ENCODE results near the gene OVCH1.
"Not testable (repeated sequence)": the region's sequence is repeated elsewhere in the genome, so short reads cannot be mapped to it uniquely, and the experiment has no call there.

The OVCH1 gene

DNA sequence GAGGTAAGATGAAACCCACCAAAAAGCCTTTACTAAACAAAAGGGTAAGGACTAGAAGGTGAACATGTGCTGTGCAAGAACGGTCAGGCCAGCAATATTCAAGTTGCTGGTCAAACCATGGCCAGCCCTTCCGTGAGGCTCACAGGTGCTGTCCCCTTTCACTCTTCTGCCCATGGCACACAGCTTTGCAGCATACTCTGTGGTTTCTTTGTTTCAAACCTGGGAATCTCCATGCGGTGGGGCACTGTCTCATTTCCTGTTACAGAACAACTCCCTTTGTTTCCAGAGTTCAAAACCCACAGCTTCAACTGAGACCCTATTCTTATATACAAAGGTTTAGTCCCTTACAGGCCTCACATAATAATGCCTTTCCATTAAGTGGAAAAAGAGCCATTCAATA lies 1.7 kb upstream of the OVCH1 start:
- DNase-seq: no peak

DNA sequence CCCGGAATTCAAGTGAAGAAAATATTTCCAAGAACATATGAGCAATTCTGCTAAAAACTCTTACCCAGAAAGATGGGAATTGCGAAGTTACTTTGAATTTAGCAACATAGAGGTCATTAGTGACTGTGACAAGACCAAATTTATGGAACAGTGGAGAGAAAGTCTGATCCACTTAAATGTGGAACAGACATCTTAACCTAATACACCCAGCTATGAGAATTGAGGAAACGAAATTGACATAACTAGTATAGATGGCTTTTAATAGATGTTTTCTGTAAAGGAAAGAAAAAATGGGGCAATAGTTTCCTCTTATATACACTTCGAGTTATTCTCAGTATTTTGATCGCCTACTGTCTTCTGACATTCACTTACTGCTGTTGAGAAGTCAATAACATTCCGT lies 4.6 kb downstream of the OVCH1 start:
- no peak for DNase-seq

DNA sequence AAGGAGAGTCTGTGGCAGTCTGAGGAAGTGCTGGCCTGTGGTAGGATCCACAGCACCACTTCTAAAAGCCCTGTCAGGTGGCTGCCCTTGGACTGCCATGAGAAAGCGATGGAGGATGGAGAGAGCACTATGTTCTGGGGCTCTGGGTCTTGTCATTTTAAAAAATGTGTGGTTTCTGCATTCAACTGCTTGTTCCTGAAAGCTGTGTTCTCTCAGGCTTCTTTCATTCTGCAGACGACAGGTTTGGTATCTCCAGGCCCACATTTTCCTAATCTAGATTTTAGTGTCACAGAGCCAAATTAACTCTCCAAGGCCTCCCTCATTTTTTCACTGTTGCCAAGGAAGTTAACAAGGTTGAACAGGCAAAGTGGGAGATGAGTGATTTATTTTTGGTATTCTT lies 10.5 kb downstream of the OVCH1 start:
- no peak for DNase-seq

DNA sequence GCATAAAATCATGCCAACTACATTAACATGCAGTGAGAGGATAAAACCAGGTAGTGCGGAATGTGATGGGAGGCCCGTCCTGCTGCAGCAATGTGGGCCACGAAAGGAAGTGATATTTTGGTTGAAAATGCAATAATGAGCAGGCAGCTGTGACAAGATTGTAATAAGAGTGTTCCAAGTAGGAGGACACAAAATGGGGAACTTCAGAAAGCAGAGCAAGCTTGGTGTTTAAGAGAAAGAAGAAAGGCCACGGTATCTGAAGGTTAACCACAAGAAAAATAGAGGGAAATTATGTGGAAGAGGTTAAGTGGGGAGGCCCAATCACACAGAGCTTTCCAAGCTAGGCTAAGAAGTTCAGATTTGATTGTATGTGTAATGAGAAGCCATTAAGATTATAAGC lies 34.3 kb downstream of the OVCH1 start:
- no peak for DNase-seq

DNA sequence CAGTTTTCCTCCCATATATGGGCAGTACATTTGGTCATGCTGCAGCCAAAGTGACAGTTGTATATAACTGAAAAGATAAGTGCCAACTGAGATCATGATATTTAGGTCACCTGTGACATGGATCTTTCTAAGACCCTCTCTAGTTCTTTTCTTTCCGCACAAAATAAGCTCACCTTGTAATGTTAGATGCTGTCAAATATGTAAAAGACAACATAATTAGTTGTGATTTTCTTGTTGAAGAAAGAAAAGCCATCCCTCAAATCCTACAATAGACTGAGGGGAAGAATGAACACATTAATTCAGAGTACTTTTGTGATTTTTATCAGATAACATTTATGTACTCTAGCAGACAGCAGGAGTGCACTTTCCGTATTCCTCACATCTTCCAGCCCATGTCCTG lies 37.4 kb downstream of the OVCH1 start:
- DNase-seq: no peak

DNA sequence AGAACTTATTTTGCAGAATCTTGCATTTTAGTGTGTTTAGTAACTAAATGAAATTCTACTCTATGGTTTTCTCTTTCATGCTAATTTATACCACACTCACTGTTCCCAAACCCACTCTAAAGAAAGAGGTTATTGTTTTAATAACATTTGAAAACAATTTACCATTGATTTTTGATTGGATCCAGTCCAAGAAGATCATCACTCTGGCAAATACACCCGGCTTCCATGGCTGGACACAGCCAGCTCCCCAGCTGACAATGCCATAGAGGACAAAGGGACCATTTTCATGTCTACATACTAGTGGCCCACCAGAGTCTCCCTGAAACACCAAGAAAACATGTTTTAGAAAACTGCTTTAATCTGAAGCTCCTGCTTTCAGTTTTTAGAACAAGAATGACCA lies 42.4 kb downstream of the OVCH1 start:
- DNase-seq: no peak

DNA sequence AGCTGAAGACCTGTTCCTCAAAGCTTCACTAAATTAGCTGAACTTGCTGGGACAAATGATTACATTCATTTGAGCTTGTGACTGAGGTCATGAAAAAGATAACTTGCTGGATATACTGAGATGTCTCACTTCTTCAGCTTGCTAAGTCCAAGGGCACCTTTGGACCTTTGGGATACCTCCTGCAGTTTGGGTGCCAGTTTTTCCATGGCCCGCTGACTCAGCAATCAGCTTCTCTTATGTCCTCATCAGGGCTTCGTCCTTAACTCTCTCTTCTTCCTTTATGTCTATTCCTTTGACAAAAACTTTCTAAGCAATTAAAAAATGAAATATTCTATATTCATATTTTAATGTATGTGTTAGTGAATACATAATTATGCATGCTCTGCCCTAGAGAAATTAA lies 45.6 kb downstream of the OVCH1 start:
- DNase-seq: no peak

DNA sequence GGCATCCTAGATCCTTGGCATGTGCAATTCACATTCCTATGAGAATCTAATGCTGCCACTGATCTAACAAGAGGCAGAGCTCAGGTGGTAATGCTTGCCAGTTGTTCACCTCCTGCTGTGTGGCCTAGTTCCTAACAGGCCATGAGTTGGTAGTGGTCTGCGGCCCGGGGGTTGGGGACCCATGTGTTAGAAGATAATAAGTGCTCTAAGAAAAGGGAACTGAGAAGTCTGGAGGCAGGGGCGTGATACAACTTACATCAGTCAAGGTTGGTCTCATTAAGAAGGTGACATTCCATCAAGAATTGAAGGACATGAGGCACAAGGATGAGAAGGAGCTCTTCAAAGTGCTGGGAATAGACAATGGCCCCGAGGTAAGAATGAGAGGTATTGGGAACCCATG lies 49.3 kb downstream of the OVCH1 start:
- no peak for DNase-seq

DNA sequence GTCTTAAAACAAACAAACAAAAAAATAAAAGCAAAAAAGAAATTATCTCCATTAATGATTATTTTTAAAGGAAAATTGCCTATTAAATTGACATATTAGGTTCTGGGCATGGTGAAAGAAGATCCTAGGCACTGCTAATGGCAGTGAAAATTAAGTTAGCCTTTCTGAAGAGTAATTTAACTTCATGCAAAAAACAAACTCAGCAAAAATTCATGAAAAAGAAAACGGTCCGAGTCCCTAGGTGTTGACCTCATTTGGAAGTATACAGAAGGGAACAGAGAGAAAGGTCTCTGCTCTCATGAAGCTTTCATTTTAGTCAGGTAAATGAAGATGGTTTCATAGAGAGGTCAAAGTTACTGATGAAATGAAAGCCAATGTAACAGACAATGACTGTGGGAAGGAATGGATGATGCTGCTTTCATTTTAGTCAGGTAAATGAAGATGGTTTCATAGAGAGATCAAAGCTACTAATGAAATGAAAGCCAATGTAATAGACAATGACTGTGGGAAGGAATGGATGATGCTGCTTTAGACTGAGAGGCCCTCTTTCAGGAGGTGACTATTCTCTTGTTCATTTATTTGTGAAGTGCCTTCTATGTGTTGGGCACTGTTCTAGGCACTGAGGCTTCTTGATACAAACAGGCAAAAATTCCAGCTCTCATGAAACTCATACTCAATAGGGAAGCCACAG lies 50.1 kb downstream of the OVCH1 start:
- no peak for DNase-seq

DNA sequence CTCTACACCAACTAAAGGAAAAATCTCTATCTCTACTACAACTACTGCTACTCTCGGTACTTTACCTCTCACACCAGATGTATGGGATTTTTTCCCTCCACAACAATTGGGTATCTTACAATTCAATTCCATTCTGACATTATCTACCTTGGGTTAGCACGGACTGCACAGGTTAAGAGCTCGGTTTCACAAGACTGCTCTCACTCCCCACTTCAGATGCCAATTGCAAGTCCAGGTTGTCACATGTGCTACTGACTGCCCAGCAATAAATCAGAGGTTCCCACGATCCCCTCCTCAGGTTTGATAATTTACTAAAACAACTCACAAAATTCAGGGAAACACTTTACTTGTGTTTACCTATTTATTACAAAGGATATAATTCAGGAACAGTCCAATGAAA lies 58.0 kb downstream of the OVCH1 start:
- no peak for DNase-seq

DNA sequence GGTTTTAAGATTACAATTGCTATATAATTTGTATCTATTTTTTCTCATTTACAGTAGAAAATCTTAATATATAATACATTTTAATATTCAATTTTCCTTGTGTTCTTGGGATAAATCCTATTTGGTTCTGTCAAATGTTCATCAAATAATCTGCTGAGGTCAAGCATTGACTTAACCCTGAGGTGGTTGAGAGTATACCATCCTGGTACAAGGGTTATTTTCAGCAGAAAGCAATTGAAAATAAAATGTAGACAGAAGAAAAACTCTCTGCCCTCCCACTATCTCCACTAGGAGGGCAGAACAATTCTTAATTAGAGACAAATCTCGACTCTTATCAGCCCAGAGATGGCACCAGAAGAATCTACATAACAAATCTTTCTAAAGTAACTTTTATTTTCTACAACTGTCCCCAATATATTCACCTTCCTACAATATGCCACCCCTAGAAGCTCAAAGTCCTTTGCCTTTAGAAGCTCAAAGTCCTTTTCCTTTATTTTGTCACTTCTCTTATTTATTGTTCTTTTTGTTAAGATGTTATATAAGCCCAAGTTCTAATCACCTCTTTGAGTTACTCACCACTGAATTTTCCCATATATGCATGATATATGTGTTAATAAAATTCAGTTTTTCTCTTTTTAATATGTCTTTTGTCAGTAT lies 58.6 kb downstream of the OVCH1 start:
- no peak for DNase-seq

DNA sequence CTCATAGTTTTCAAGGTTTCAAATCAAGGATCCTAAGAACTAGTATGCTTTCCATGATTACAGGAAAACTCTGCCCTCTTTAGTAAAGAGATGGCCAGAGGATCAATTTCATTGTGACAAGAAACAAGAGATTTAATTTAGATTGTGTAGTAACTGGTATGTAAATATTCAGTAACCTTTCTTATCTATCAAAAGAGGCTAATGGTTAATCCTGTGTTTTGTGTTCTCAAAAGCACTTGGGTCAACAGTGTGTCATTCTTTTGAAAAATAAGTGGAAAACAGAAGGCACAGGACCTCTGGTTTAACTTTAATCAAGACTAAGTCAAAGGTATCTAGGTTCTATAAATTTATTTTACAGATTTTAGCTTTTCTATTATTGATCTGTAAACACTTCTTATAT lies 59.9 kb downstream of the OVCH1 start:
- no peak for DNase-seq

DNA sequence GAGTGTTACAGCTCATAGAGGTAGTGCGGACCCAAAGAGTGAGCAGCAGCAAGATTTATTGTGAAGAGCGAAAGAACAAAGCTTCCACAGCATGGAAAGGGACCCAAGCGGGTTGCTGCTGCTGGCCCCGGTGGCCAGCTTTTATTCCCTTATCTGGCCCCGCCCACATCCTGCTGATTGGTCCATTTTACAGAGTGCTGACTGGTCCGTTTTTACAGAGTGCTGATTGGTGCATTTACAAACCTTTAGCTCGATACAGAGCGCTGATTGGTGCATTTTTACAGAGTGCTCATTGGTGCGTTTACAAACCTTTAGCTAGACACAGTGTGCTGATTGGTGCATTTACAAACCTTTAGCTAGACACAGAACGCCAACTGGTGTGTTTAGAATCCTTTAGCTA lies 60.7 kb downstream of the OVCH1 start:
- DNase-seq: not testable (repeated sequence)

DNA sequence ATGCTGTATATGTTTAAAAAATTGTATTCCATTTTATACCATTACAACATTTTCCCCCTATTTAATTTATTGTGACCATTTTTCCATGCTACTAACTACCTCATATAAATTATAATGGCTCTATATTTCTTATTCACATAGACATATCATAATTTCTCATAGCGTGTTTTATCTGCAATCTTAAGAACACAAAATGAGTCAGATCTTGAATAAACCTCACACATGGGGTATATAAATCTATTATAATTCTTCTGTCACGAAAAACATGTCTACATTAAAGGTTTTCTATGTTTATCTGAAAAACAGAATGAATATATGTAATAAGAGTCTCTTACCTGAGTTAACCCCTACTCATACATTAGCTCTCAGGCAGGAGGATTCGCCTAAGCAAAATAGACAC lies 66.0 kb downstream of the OVCH1 start:
- no peak for DNase-seq

DNA sequence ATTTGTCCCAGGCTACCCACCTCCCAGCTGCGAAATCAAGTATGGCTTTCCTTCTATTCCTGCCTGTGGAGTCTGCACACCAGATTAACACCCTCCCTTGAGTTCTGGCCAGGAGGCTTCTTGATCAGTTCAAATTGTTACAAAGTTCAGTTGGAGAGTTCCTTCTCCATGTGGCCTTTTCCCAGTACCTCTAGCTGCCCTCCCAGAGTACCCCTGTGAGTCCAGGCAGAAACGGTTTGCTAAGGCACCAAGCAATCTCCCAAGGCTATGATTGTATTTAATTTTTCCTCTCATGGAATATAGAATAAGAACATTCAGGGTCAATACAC lies 66.8 kb downstream of the OVCH1 start:
- DNase-seq: no peak

DNA sequence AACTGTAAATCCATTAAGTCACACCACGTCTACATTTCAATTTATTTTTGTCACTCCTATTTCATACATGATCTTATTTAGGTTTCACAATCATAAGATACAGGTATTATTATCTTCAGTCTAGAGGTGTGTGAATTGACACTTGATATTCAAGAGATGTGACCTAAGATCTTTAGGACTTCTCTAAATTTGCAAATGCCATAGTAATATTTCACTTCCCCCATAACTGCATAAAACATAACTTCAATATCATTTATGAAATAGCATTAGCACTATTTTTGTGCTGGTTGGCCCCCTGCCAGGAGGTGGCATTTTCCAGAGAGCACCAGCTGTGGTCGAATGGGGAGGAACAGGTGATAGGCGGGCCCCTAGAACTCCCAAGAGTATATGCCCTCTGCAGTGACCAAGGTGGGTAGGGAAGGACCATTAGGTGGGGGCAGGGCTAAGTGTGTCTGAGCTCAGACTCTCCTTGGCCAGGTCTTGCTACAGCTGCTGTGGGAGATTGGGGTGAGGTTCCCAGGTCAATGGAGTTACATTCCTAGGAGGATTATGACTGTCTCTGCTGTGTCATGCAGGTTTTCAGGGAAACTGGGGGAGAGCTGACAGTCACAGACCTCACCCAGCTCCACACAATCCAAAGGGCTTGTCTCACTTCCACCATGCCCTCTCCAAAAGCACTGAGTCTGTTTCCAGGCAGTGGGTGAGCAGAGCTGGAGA lies 67.3 kb downstream of the OVCH1 start:
- DNase-seq: no peak

DNA sequence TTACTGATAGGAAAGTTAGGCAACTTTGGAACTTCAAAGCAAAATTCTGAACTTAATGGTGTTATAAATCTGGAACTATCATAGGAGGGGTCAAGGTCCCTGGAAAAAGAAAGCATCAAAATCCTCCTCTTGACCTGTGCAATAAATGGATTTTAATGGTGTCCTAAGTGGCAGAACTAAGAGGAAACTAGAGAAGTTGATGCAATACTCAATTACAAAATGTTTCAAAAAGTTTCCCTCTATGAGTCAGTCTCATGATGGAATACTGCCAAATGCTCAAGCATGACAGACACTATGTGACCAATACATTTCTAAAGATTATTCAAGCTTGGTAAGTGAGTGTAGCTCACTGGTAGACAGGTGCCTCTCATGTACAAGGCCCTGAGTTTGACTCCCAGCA lies 68.9 kb downstream of the OVCH1 start:
- no peak for DNase-seq

DNA sequence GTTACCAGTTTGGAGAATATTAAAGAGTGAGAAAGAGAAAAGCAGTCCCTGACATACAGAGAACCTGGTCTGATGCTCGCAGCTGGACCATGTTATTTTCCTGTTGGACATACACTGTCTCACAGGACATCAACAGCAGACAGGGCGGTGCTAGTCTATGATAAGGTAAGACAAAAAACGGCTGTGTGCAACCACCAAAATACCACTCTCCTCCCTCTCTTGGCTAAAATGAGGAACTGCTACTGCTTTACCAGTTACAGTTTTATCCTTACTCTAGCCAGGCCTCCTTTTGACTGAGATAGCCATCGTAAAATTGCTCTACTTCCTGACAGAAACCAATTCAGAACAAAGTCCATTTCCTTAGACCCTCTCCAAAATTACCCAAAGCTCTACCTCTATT lies 69.5 kb downstream of the OVCH1 start:
- DNase-seq: no peak

DNA sequence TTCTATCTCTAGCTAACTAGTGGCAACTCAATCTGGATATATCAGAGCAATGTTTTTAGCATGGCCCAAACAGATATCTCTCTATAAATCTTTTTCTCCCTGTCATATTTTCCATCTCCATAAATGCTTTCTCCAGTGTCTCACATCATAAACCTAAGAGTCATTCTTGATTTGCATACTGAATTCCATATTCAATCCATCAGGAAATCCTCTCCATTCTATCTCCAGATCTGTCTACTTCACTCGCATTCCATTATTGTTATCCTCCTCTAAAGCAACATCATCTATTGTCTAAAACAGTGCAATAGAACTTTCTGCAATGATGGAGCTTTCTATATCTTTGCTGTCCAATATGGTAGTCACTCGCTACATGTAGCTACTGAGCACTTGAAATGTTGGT lies 71.0 kb downstream of the OVCH1 start:
- DNase-seq: no peak

DNA sequence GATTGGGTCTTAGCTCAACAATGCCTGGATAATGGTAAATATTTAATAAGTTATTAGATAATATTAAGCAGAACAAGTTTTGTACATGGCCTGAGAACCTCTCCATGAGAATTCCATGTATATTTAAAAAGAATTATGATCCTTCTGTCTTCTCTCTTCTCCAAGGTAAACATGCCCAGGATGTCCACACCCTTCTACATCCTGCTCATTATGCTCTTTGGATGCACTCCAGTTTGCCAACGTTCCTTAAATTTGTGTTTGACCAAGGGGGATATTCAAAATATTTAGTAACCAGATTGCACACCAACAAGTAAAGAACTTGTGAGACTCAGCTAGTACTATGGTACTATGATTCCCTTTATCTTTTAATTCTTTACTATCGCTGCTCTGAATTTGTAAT lies 71.8 kb downstream of the OVCH1 start:
- DNase-seq: no peak

DNA sequence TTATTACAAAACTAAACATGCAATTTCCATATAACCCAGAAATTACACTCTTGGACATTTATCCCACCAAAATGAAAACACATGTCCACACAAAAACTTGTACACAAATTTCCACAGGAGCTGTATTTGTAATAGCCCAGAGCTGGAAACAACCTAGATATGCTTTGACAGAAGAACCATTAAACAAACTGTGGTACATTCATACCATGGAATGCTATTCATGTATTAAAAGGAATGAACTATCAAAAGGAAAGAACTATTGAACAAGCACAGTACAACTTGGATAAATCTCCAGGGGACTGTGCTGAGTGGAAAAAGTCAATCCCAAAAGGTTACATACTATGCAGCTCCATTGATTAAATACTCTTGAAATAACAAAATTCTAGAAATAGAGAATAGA lies 80.7 kb downstream of the OVCH1 start:
- no peak for DNase-seq

DNA sequence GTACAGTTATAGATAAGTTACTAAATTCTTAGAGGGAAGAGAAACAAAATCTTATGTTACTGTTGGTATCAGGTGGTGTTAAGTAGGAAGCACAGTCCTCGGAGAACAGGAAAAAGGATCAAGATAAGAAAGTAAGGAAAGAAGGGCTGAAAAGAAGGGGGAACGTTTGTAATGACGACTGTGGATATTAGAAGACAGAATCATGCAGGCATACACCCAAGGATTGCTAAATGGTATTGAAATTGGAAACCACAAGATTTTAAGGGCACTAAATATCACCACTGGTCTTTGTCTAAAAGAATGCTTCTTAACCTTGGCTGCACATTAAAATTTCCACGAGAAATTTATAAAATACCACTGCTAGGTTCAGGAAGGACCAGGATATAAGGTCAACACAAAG lies 82.4 kb downstream of the OVCH1 start:
- DNase-seq: no peak

DNA sequence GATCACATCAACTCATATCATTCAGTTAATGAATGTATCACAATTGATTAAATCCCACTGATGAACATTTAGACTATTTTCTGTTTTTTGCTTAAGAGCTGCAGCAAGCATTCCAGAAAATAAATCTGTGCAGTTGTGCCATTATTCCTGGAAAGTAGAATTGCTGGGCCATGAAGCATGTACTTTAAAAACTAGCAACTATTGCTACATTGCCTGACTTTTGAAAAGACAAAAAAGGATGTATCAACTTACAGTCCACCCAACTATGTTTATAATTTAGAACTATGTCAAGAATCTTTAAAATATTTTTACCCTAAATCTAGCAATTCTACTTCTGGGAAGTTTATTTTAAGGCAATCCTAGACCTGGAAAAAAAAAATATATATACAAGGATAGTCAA lies 83.1 kb downstream of the OVCH1 start:
- DNase-seq: no peak

DNA sequence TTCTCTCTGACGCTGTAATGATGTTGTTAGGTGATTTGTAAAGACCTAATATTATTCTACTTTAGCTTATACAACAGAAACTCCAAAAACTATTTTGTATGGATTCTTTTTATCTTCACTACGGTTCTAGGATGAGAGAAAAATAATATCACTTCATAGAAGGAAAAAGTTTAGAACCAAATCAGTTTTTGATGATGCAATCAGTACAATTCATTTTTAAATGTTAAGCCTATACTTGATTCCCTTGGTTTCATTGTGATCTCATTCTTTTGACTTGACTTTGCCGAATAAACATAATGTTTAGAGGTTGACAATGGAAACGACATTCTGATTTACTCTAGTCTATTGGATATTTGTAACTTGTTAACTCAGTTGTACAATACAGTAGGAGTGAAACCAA lies 91.9 kb downstream of the OVCH1 start:
- no peak for DNase-seq

DNA sequence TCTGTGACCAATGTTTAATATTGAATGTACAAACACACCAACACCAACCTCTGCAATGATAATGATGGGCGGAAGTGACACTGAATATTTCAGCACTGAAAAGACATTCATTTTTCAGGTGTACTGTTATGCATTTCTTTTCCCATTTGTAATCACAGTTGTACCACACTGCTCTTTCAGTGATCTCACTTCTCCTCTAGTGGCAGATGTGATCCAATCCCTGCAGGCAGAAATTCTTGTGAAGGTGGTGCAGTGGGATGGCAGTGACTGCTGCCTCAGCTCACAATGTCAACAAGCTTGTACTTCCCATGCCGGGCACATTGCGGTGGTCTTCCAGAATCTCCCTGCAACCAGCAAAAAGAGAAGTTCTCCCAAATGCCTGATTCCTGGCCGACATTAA lies 93.5 kb downstream of the OVCH1 start:
- no peak for DNase-seq

Measured in activated CD4-positive, alpha-beta T cell treated with anti-CD3 and anti-CD28 coated beads for 4 hours (primary cell).